ENCODE measurements around the gene HTR1A.

DNA sequence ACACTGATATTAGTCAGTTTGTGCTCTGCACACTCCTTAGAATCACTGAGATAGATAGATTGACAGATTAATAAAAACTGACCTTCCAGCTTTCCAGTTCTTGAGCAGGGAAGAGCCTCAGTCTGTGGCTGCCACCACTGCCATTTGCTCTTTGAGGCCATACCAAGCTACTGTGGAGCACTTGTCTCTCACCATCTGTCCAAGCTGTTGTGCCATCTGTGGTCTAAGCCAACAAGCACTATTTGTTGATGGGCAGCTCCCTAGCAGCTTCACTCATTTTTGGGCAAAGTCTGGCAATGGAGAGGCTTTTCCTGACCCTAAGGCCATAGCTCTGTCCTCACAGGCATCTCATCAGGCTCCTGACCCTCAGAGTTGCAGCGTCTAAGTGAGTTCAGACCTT is 30.4 kb downstream of the HTR1A start:
- TF ChIP-seq, protein P1, sequence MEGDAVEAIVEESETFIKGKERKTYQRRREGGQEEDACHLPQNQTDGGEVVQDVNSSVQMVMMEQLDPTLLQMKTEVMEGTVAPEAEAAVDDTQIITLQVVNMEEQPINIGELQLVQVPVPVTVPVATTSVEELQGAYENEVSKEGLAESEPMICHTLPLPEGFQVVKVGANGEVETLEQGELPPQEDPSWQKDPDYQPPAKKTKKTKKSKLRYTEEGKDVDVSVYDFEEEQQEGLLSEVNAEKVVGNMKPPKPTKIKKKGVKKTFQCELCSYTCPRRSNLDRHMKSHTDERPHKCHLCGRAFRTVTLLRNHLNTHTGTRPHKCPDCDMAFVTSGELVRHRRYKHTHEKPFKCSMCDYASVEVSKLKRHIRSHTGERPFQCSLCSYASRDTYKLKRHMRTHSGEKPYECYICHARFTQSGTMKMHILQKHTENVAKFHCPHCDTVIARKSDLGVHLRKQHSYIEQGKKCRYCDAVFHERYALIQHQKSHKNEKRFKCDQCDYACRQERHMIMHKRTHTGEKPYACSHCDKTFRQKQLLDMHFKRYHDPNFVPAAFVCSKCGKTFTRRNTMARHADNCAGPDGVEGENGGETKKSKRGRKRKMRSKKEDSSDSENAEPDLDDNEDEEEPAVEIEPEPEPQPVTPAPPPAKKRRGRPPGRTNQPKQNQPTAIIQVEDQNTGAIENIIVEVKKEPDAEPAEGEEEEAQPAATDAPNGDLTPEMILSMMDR (IDR thresholded peaks at IDR 0.05; ENCODE audit: insufficient read depth, low read length, poor library complexity, severe bottlenecking) = no peak
- no peak for TF ChIP-seq EZH2phosphoT487 (conservative IDR thresholded peaks at IDR 0.05; ENCODE audit: low read length)
